Left colon (tissue), 2 donors: ENCODE measurements around the gene HMGN1. TPM values are rescaled to one million over a fixed set of nuclear protein-coding genes. Genes with fewer than 3 reads are reported as not detected.

Experiments
- ATAC-seq: fragments of 200-7000 bp; cut with Tn5 transposase; one replicate; pipeline ENCODE4 v1.9.1; 2020; ENCODE audit warnings: mild to moderate bottlenecking, moderate library complexity
- DNase-seq, 2 donors: peaks; one replicate each; pipeline ENCODE4 v3.0.0-alpha.2; 2020
- intact Hi-C, 2 donors: fragments of 100-400 bp; cut with DNase I in 1 of 2; cut with micrococcal nuclease in 1 of 2; formaldehyde crosslinking; loops; one replicate each; pipeline versions ENCODE4 v1.11.2 to v1.14.0; 2022; cut with DNase I, micrococcal nuclease
- total RNA-seq, 2 donors: library from RNA; stranded (reverse); fragmentation: NEBNext Ultra II Directional; extraction: Animal tissue kit (Norgen Biotek cat#: 25700); gene quantifications; one replicate each; pipeline ENCODE4 v1.2.1, GENCODE V29; 2021
- donor health status: DM: no; HTN: no; CAD: no.
- donor health status: DM: yes; HTN: yes; CAD: no.

The HMGN1 gene
- total RNA-seq, 2 donors from 2014 or later = 162 to 193 TPM

GRCh38 chr21:39315603-39316445 lies 33.1 kb downstream of the HMGN1 start:
- no peak for ATAC-seq
- DNase-seq = no peak
- intact Hi-C loops = loop anchor here in 1 of 2 donors (5.0 kb wide), 1 partner anchor 71 kb away; no protein-coding TSS in a partner anchor

GRCh38 chr21:39314143-39315027 lies 34.5 kb downstream of the HMGN1 start:
- ATAC-seq = peak; percentile 23
- peak; percentile 53 to 60 for DNase-seq
- intact Hi-C loops = loop anchor here in 1 of 2 donors (5.0 kb wide), 1 partner anchor 73 kb away; no protein-coding TSS in a partner anchor

GRCh38 chr21:39313571-39314142 lies 35.2 kb downstream of the HMGN1 start, which contains the start of gene BRWD1:
TSS of gene BRWD1 (minus strand) at chr21:39313632. CDS start at chr21:39313491, 141 bp downstream.
- peak; percentile 79 to 88 for DNase-seq
- peak; percentile 74 for ATAC-seq
- intact Hi-C loops = no loop called here

DNA sequence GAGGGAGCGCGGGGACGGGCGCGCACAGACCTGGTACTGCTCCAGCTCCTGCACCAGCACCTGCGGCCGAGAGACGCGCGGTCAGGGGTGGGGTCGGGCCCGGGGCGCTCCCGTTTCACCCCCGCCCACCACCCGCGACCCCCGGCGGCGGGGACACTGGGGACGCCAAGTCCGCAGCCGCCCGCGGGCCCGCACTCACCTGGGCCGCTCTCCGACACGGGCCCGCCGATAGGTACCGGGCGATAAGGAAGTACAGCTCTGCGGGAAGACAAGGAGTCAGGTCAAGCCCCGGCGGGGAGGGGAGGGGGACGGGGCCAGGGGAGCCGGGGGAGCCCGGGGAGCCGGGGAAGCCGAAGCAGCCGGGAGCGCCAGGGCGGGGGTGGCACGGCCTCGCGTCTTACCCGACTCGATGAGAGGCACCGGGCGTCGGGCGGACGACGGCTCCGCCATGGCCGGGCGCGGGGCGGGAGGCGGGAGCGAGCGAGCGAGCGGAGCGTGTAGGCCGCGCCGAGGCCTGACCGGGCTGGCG lies 35.8 kb downstream of the HMGN1 start:
- ATAC-seq (peak; percentile 37), DNase-seq (peak; percentile 34 to 62)
- intact Hi-C loops = no loop called here

DNA sequence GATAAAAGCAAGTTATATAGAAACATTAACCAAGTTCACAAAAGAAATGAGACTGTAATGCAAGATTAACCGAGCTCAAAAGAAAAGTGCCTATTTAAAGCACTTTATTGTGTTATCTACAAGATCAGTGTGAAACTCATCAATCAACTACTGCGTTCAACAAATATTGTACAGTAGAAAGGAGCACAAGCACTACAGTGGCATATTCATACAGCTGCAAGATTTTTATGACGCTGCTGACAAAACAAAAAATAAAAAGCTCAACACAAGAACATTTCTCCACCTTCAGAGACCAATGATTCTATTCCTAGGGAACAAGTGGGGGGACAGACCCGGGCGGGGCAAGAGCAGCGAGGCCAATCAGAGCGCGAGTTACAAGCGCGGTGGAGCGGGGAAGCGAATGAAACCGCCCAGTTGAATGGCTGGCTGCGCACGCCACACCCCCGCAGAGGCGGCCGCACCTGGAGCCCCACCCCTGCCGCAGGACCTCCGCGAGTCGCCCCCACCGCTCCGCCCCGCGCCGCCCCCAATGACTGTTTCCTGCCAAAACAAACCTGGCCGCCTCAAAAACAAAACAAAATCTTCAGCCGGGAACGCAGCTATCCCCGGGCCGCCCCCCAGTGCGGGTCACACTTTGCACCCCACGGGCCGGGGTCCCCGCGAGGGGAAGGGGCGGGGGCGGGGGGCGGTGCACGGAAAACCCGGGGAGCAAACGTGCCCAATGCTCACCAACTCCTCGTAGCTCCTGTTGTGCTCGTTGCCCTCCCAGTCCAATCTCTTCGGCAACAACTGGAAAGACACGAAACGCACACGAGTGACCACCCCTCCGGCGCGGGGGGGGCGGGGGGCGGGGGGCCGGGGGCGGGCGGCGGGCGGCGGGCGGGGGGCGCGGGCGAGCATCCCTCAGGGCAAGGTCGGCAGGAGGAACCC lies 36.5 kb downstream of the HMGN1 start:
- DNase-seq = peak; percentile 93 to 96
- intact Hi-C loops = no loop called here

GRCh38 chr21:39311164-39311563 lies 37.7 kb downstream of the HMGN1 start:
- no peak for DNase-seq
- intact Hi-C loops = no loop called here
- ATAC-seq = no peak

More for the DNA sequence above, 36.5 kb downstream of the HMGN1 start:
- ATAC-seq = peak; percentile 77

DNA sequence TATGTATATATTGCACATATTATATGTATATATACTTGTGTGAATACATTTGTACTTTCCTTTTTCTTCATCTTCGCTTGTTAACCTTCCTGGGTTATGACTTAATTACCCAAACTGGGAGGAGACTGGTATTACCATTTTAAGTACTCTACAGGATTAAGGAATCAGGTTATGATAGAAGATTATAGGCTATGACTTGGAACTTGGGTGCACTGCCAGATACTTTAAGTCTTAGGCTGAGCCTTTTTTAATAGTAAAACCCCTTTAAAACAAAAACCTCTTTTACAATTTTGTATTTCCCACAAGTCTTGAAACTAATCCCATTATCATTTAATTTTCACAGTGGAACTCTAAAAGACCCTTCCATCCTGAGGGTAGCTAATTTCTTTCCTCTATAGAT lies 41.4 kb downstream of the HMGN1 start:
- intact Hi-C loops = no loop called here
- ATAC-seq (peak; percentile 45), DNase-seq (no peak)

DNA sequence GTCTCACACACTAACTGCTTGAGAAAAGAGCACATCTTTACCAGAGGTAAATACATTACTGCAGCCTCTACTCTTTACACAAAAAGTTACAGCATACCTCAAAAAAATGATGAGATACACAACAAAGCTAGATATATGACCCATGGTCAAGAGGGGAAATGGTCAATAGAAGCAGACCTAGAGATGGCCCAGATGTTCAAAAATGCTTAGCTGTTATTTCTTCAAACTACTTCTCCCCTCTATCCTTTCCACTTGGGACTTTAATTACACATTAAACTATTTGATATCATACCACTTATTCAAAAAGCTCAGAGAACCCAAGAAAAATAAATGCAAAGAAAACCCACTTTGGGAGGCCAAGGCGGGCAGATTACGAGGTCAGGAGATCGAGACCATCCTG lies 48.3 kb downstream of the HMGN1 start:
- DNase-seq (no peak), ATAC-seq (no peak)
- intact Hi-C loops = no loop called here

DNA sequence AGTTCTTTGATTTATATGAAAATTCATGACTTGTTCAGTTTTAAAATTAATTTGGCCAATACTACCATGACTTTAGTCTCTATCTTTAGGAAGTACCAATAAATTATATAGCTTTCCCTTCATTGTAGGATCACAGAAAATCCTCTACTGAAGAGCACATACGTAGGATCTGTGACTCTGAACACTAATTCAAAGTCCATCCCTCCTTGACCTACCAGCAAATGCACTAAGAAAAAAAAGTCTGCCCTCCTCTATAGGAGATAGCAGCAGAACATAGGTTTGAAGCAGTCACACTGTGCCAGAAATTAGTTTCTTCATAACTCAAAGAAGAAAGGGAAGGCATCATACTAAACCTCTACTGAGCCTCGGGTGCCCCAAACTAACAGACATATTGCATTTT lies 52.0 kb downstream of the HMGN1 start:
- intact Hi-C loops = no loop called here
- ATAC-seq = peak; percentile 30
- no peak for DNase-seq

Other genes with a start within 250 kb of the HMGN1 start
- 10 to 100 TPM; 31.8 to 40.6 TPM for gene PSMG1, start 165.6 kb downstream of the HMGN1 start, total RNA-seq
- gene BRWD1, start 35.5 kb downstream of the HMGN1 start, total RNA-seq = 10 to 100 TPM; 45.8 to 51.5 TPM
- 1 to 10 TPM in 1 of 2 donors, under 1 TPM in 1; 0.98 to 1.0 TPM for gene LCA5L, start 96.7 kb upstream of the HMGN1 start, total RNA-seq
- 1 to 10 TPM; 2.5 to 5.4 TPM for gene SH3BGR, start 102.9 kb upstream of the HMGN1 start, total RNA-seq